ENCODE measurements around the gene GLMN.

DNA sequence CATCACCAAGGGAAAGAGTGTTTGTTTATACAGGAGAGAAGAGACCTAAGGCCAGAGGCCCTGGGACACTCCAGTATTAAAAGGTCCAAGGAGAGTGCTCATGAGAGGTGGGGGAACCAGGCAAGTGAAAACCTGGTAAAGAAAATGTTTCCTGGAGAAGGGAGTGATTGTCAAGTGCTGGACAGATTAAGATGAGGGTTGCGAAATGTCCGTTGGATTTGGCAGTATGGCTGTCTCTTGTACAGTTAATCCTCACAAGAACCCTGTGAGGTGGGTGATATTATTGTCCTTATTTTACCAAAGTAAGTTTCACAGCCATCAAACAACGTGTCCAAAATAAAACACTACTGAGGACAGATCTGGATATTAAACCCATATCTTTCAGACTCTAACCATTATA lies 44.3 kb upstream of the GLMN start:
- TF ChIP-seq POLR2A (IDR thresholded peaks at IDR 0.05; ENCODE audit: low read length) = no peak
- no peak for TF ChIP-seq GATA1 (IDR thresholded peaks at IDR 0.05; ENCODE audit: low read depth, low read length)

Data from erythroblast (primary cell).